ENCODE results near the gene DHRSX.
"Not testable (repeated sequence)": the region's sequence is repeated elsewhere in the genome, so short reads cannot be mapped to it uniquely, and the experiment has no call there.

DHRSX gene

GRCh38 chrX:2484256-2484655, 16.5 kb downstream of the DHRSX start:
- Histone ChIP-seq H3K27ac (ENCODE audit: low read depth, low read length) (peak overlapping the region; percentile 66; the same call in 1 of the 2 replicates), H3K4me3 (ENCODE audit: low read depth, low read length) (peak overlapping the region; percentile 14; the same call in 1 of the 2 replicates), H3K9me3 (ENCODE audit: control insufficient read depth, insufficient read depth, low read depth, low read length) (peaks cover 4% of the 10 kb centered on the region), H3K9ac (ENCODE audit: low read length) (peak overlapping the region; percentile 22), H3K27me3 (ENCODE audit: control insufficient read depth, insufficient read depth, low read length) (no peaks in the 10 kb centered on the region), H3K4me1 (ENCODE audit: control insufficient read depth, insufficient read depth, low read length) (peaks cover 29% of the 10 kb centered on the region), H3K36me3 (ENCODE audit: control insufficient read depth, insufficient read depth, low read length) (peaks cover 34% of the 10 kb centered on the region)

GRCh38 chrX:2483398-2484060, 17.2 kb downstream of the DHRSX start:
- Histone ChIP-seq H3K4me3 (ENCODE audit: low read depth, low read length) (no peak overlapping the region), H3K27ac (ENCODE audit: low read depth, low read length) (no peak overlapping the region), H3K27me3 (ENCODE audit: control insufficient read depth, insufficient read depth, low read length) (no peaks in the 10 kb centered on the region), H3K36me3 (ENCODE audit: control insufficient read depth, insufficient read depth, low read length) (peaks cover 27% of the 10 kb centered on the region), H3K9ac (ENCODE audit: low read length) (no peak overlapping the region), H3K4me1 (ENCODE audit: control insufficient read depth, insufficient read depth, low read length) (peaks cover 29% of the 10 kb centered on the region), H3K9me3 (ENCODE audit: control insufficient read depth, insufficient read depth, low read depth, low read length) (peaks cover 4% of the 10 kb centered on the region)

- H3K4me3 ChIP-seq (ENCODE audit: low read depth, low read length); H3K9ac ChIP-seq (ENCODE audit: low read length); H3K36me3 ChIP-seq (ENCODE audit: control insufficient read depth, insufficient read depth, low read length); H3K27ac ChIP-seq (ENCODE audit: low read depth, low read length); H3K9me3 ChIP-seq (ENCODE audit: control insufficient read depth, insufficient read depth, low read depth, low read length); H3K27me3 ChIP-seq (ENCODE audit: control insufficient read depth, insufficient read depth, low read length): not testable (repeated sequence)
- H3K4me1 ChIP-seq (ENCODE audit: control insufficient read depth, insufficient read depth, low read length), result peaks cover 25% of the 10 kb centered on the region
These were observed 19.2 kb downstream of the DHRSX start for GRCh38 chrX:2481597-2481996.

- not testable (repeated sequence) for H3K9me3 ChIP-seq (ENCODE audit: control insufficient read depth, insufficient read depth, low read depth, low read length); H3K27ac ChIP-seq (ENCODE audit: low read depth, low read length); H3K27me3 ChIP-seq (ENCODE audit: control insufficient read depth, insufficient read depth, low read length); H3K4me3 ChIP-seq (ENCODE audit: low read depth, low read length); H3K9ac ChIP-seq (ENCODE audit: low read length); H3K36me3 ChIP-seq (ENCODE audit: control insufficient read depth, insufficient read depth, low read length)
- peaks cover 12% of the 10 kb centered on the region for H3K4me1 ChIP-seq (ENCODE audit: control insufficient read depth, insufficient read depth, low read length)
These were observed 20.8 kb downstream of the DHRSX start for GRCh38 chrX:2479982-2480381.

GRCh38 chrX:2479420-2479780, 21.4 kb downstream of the DHRSX start:
- H3K4me1 ChIP-seq (ENCODE audit: control insufficient read depth, insufficient read depth, low read length), result peaks cover 6% of the 10 kb centered on the region
- peaks cover 4% of the 10 kb centered on the region for H3K9me3 ChIP-seq (ENCODE audit: control insufficient read depth, insufficient read depth, low read depth, low read length)
- no peaks in the 10 kb centered on the region for H3K27me3 ChIP-seq (ENCODE audit: control insufficient read depth, insufficient read depth, low read length)
- H3K4me3 ChIP-seq (ENCODE audit: low read depth, low read length), result no peak overlapping the region
- H3K27ac ChIP-seq (ENCODE audit: low read depth, low read length), result no peak overlapping the region
- no peak overlapping the region for H3K9ac ChIP-seq (ENCODE audit: low read length)
- H3K36me3 ChIP-seq (ENCODE audit: control insufficient read depth, insufficient read depth, low read length), result no peaks in the 10 kb centered on the region

GRCh38 chrX:2478546-2479419, 22.0 kb downstream of the DHRSX start:
- H3K4me3 ChIP-seq (ENCODE audit: low read depth, low read length), result no peak overlapping the region

GRCh38 chrX:2477313-2477712, 23.5 kb downstream of the DHRSX start:
- not testable (repeated sequence) for H3K4me3 ChIP-seq (ENCODE audit: low read depth, low read length); H3K9me3 ChIP-seq (ENCODE audit: control insufficient read depth, insufficient read depth, low read depth, low read length); H3K9ac ChIP-seq (ENCODE audit: low read length); H3K36me3 ChIP-seq (ENCODE audit: control insufficient read depth, insufficient read depth, low read length); H3K4me1 ChIP-seq (ENCODE audit: control insufficient read depth, insufficient read depth, low read length); H3K27me3 ChIP-seq (ENCODE audit: control insufficient read depth, insufficient read depth, low read length); H3K27ac ChIP-seq (ENCODE audit: low read depth, low read length)

More at GRCh38 chrX:2478546-2479419, 22.0 kb downstream of the DHRSX start:
- 0 out of 2 replicates have a peak, but pooled peaks cover under 1% of the 10 kb centered on the region for H3K4me1 ChIP-seq (ENCODE audit: control insufficient read depth, insufficient read depth, low read length)
- peaks cover 4% of the 10 kb centered on the region for H3K9me3 ChIP-seq (ENCODE audit: control insufficient read depth, insufficient read depth, low read depth, low read length)
- H3K36me3 ChIP-seq (ENCODE audit: control insufficient read depth, insufficient read depth, low read length), result no peaks in the 10 kb centered on the region
- no peaks in the 10 kb centered on the region for H3K27me3 ChIP-seq (ENCODE audit: control insufficient read depth, insufficient read depth, low read length)
- no peak overlapping the region for H3K27ac ChIP-seq (ENCODE audit: low read depth, low read length)
- H3K9ac ChIP-seq (ENCODE audit: low read length), result no peak overlapping the region

GRCh38 chrX:2474963-2475726, 25.6 kb downstream of the DHRSX start:
- no peak overlapping the region for H3K9ac ChIP-seq (ENCODE audit: low read length)
- H3K27ac ChIP-seq (ENCODE audit: low read depth, low read length), result no peak overlapping the region
- H3K27me3 ChIP-seq (ENCODE audit: control insufficient read depth, insufficient read depth, low read length), result no peaks in the 10 kb centered on the region
- H3K36me3 ChIP-seq (ENCODE audit: control insufficient read depth, insufficient read depth, low read length), result no peaks in the 10 kb centered on the region
- H3K9me3 ChIP-seq (ENCODE audit: control insufficient read depth, insufficient read depth, low read depth, low read length), result peaks cover 3% of the 10 kb centered on the region
- no peak overlapping the region for H3K4me3 ChIP-seq (ENCODE audit: low read depth, low read length)
- no peaks in the 10 kb centered on the region for H3K4me1 ChIP-seq (ENCODE audit: control insufficient read depth, insufficient read depth, low read length)

- H3K4me1 ChIP-seq (ENCODE audit: control insufficient read depth, insufficient read depth, low read length), result no peaks in the 10 kb centered on the region
These were observed 26.4 kb downstream of the DHRSX start for GRCh38 chrX:2474280-2474962.

GRCh38 chrX:2473064-2473463, 27.7 kb downstream of the DHRSX start:
- not testable (repeated sequence) for H3K4me3 ChIP-seq (ENCODE audit: low read depth, low read length); H3K27ac ChIP-seq (ENCODE audit: low read depth, low read length); H3K36me3 ChIP-seq (ENCODE audit: control insufficient read depth, insufficient read depth, low read length); H3K4me1 ChIP-seq (ENCODE audit: control insufficient read depth, insufficient read depth, low read length); H3K9ac ChIP-seq (ENCODE audit: low read length); H3K27me3 ChIP-seq (ENCODE audit: control insufficient read depth, insufficient read depth, low read length)
- peaks cover 16% of the 10 kb centered on the region; the same call in 1 of the 2 replicates for H3K9me3 ChIP-seq (ENCODE audit: control insufficient read depth, insufficient read depth, low read depth, low read length)

More at GRCh38 chrX:2474280-2474962, 26.4 kb downstream of the DHRSX start:
- Histone ChIP-seq H3K27ac (ENCODE audit: low read depth, low read length) (no peak overlapping the region), H3K9me3 (ENCODE audit: control insufficient read depth, insufficient read depth, low read depth, low read length) (peaks cover 7% of the 10 kb centered on the region; the same call in 1 of the 2 replicates), H3K9ac (ENCODE audit: low read length) (no peak overlapping the region), H3K4me3 (ENCODE audit: low read depth, low read length) (no peak overlapping the region), H3K36me3 (ENCODE audit: control insufficient read depth, insufficient read depth, low read length) (no peaks in the 10 kb centered on the region), H3K27me3 (ENCODE audit: control insufficient read depth, insufficient read depth, low read length) (no peaks in the 10 kb centered on the region)

Measured in HUES6 (cell line).